GM12892 (cell line): ENCODE measurements around the gene P2RX6.

ENCODE experiments used
- POLR2A ChIP-seq: IDR thresholded peaks from 2 replicates; pipeline ENCODE4 v1.6.1; 2011; ENCODE audit warnings: low read depth, low read length, control low read depth
- POLR2AphosphoS5 ChIP-seq: IDR thresholded peaks from 2 replicates; pipeline ENCODE4 v1.6.1; 2011; ENCODE audit warnings: low read depth, low read length, control low read depth

DNA sequence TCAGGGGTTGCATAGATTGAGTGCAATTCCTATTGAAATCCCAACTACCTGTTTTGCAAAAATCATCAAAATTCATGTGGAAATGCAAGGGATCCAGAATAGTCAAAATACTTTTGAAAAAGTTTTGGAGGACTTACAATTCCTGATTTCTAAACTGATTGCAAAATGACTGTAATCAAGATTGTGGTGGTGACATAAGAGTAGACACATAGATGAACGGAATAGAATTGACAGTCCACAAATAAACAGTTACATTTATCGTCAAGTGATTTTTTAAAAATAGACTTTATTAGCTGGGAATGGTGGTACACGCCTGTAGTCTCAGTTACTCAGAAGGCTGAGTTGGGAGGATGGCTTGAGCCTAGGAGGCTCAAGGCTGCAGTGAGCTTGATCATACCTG lies 20.0 kb downstream of the P2RX6 start:
- no peak for TF ChIP-seq POLR2A
- TF ChIP-seq POLR2AphosphoS5 = no peak
